WTC11 (cell line): ENCODE results near the gene IGFBP5. TPM values are rescaled to one million over a fixed set of nuclear protein-coding genes. Genes with fewer than 3 reads are reported as not detected.

Source experiments
- ATAC-seq: fragments of 200-7000 bp; cut with Tn5 transposase; 2 replicates; pipeline ENCODE4 v1.10.0; 2021; ENCODE audit warnings: mild to moderate bottlenecking, moderate library complexity
- CTCF ChIA-PET: fragments of 300-600 bp; sonication (Branson Sonifier 250); formaldehyde crosslinking; loops from one replicate; lab custom pipeline; 2021; ENCODE audit warnings: antibody characterized with exemption; lab: Charles Lee
- POLR2A ChIA-PET: fragments of 350-600 bp; sonication (Branson Sonifier 250); formaldehyde crosslinking; loops from one replicate; lab custom pipeline; 2021; ENCODE audit warnings: antibody characterized with exemption; lab: Charles Lee
- DNase-seq: peaks from one replicate; pipeline ENCODE4 v3.0.0; 2021; ENCODE audit warnings: low spot score
- H3K27ac Mint-ChIP-seq: 2 replicates; pipeline ENCODE4 v1.8.0; 2021; ENCODE audit warnings: mixed read lengths
- H3K27me3 Mint-ChIP-seq: 2 replicates; pipeline ENCODE4 v1.8.0; 2021; ENCODE audit warnings: low read depth, mild to moderate bottlenecking, moderate library complexity, mixed read lengths
- H3K36me3 Mint-ChIP-seq: 2 replicates; pipeline ENCODE4 v1.8.0; 2021; ENCODE audit warnings: mixed read lengths
- H3K4me1 Mint-ChIP-seq: 2 replicates; pipeline ENCODE4 v1.8.0; 2022; ENCODE audit warnings: mixed read lengths
- H3K4me3 Mint-ChIP-seq: 2 replicates; pipeline ENCODE4 v1.8.0; 2021; ENCODE audit warnings: mild to moderate bottlenecking, moderate library complexity, mixed read lengths
- H3K9me3 Mint-ChIP-seq: 2 replicates; pipeline ENCODE4 v1.8.0; 2021; ENCODE audit warnings: mixed read lengths
- ESRRA ChIP-seq: sonication (generic); formaldehyde crosslinking; IDR thresholded peaks from 2 replicates; pipeline ENCODE4 v1.8.1; 2022; ENCODE audit warnings: mild to moderate bottlenecking, missing genetic modification reagents, borderline replicate concordance
- FOXK1 ChIP-seq: sonication (generic); formaldehyde crosslinking; IDR thresholded peaks from 2 replicates; pipeline ENCODE4 v1.8.0; 2022; ENCODE audit warnings: mild to moderate bottlenecking, moderate library complexity, missing genetic modification reagents
- IRF2 ChIP-seq: sonication (generic); formaldehyde crosslinking; IDR thresholded peaks from 2 replicates; pipeline ENCODE4 v1.8.0; 2022; ENCODE audit warnings: low read depth, missing genetic modification reagents, borderline replicate concordance
- NFE2L1 ChIP-seq: sonication (generic); formaldehyde crosslinking; IDR thresholded peaks from 2 replicates; pipeline ENCODE4 v1.8.1; 2023; ENCODE audit warnings: missing genetic modification reagents
- total RNA-seq: library from RNA; stranded (reverse); gene quantifications from 3 replicates; pipeline ENCODE4 v1.2.3, GENCODE V29; 2021
- TF ChIP-seq, protein P1 (sequence below): sonication (generic); formaldehyde crosslinking; IDR thresholded peaks from 2 replicates; pipeline ENCODE4 v1.8.0; 2023; ENCODE audit warnings: missing genetic modification reagents, mild to moderate bottlenecking, borderline replicate concordance
- TF ChIP-seq, protein P2 (sequence below): sonication (generic); formaldehyde crosslinking; IDR thresholded peaks from 2 replicates; pipeline ENCODE4 v1.8.0; 2022; ENCODE audit warnings: missing genetic modification reagents
- TF ChIP-seq, protein P3 (sequence below): sonication (generic); formaldehyde crosslinking; IDR thresholded peaks from 2 replicates; pipeline ENCODE4 v1.8.1; 2022; ENCODE audit warnings: mild to moderate bottlenecking, moderate library complexity, missing genetic modification reagents
- TF ChIP-seq, protein P4 (sequence below): fragments of 250-450 bp; sonication (Bioruptor Pico); IDR thresholded peaks from 2 replicates; pipeline ENCODE4 v1.9.0; 2021; ENCODE audit warnings: mild to moderate bottlenecking
- TF ChIP-seq, protein P5 (sequence below): fragments of 250-450 bp; sonication (Bioruptor Pico); IDR thresholded peaks from 2 replicates; pipeline ENCODE4 v1.9.0; 2021; ENCODE audit warnings: mild to moderate bottlenecking
- TF ChIP-seq, protein P6 (sequence below): fragments of 250-450 bp; sonication (Bioruptor Pico); IDR thresholded peaks from 2 replicates; pipeline ENCODE4 v1.9.0; 2021; ENCODE audit warnings: mild to moderate bottlenecking, borderline replicate concordance

The IGFBP5 gene
- total RNA-seq, 1 experiment from 2014 or later, result 5.3 TPM

DNA sequence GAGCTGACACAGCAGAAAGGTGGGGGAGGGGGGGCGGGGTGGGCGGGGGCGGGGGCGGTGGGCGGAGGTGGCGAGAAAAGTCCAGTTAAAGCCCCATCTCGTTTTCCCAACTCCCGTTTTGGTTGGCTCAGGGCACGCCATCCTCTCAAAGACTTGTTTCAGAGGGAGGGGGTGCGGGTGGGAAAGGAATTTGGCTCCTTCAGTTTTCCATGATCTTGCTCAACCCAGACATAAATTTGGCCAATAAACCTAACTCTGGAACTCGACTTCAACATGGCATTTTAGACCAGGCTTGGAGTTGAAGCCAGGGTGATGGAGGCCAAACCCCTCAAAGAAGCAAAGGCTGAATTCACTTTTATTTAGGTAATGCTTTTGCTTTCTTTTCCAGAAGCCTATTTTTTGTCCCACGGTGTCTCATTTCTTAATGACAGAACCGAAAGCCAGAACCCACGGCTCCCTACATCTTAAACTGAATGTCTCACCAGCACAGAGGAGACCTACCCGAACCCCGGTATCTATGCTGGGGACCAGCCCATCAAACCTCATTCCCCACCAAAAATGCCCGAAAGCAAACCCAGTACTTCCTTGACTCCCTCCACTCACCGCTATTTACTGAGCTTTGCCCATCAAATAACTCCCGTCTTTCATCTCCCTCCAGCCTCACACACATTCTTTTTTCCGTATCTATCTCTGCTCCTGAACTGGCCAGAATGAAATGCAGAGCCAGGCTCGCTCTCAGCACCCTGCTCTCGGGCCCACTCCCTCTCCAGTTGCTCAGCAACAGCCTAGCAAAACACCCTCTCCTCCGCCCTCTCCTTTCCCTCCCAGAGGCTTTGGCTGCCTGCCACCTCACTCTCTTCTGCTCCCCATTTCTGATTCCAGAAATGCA, 4.3 kb downstream of the IGFBP5 start (continued):
- TF ChIP-seq, protein P1, sequence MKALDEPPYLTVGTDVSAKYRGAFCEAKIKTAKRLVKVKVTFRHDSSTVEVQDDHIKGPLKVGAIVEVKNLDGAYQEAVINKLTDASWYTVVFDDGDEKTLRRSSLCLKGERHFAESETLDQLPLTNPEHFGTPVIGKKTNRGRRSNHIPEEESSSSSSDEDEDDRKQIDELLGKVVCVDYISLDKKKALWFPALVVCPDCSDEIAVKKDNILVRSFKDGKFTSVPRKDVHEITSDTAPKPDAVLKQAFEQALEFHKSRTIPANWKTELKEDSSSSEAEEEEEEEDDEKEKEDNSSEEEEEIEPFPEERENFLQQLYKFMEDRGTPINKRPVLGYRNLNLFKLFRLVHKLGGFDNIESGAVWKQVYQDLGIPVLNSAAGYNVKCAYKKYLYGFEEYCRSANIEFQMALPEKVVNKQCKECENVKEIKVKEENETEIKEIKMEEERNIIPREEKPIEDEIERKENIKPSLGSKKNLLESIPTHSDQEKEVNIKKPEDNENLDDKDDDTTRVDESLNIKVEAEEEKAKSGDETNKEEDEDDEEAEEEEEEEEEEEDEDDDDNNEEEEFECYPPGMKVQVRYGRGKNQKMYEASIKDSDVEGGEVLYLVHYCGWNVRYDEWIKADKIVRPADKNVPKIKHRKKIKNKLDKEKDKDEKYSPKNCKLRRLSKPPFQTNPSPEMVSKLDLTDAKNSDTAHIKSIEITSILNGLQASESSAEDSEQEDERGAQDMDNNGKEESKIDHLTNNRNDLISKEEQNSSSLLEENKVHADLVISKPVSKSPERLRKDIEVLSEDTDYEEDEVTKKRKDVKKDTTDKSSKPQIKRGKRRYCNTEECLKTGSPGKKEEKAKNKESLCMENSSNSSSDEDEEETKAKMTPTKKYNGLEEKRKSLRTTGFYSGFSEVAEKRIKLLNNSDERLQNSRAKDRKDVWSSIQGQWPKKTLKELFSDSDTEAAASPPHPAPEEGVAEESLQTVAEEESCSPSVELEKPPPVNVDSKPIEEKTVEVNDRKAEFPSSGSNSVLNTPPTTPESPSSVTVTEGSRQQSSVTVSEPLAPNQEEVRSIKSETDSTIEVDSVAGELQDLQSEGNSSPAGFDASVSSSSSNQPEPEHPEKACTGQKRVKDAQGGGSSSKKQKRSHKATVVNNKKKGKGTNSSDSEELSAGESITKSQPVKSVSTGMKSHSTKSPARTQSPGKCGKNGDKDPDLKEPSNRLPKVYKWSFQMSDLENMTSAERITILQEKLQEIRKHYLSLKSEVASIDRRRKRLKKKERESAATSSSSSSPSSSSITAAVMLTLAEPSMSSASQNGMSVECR, result no peak
- TF ChIP-seq, protein P2, sequence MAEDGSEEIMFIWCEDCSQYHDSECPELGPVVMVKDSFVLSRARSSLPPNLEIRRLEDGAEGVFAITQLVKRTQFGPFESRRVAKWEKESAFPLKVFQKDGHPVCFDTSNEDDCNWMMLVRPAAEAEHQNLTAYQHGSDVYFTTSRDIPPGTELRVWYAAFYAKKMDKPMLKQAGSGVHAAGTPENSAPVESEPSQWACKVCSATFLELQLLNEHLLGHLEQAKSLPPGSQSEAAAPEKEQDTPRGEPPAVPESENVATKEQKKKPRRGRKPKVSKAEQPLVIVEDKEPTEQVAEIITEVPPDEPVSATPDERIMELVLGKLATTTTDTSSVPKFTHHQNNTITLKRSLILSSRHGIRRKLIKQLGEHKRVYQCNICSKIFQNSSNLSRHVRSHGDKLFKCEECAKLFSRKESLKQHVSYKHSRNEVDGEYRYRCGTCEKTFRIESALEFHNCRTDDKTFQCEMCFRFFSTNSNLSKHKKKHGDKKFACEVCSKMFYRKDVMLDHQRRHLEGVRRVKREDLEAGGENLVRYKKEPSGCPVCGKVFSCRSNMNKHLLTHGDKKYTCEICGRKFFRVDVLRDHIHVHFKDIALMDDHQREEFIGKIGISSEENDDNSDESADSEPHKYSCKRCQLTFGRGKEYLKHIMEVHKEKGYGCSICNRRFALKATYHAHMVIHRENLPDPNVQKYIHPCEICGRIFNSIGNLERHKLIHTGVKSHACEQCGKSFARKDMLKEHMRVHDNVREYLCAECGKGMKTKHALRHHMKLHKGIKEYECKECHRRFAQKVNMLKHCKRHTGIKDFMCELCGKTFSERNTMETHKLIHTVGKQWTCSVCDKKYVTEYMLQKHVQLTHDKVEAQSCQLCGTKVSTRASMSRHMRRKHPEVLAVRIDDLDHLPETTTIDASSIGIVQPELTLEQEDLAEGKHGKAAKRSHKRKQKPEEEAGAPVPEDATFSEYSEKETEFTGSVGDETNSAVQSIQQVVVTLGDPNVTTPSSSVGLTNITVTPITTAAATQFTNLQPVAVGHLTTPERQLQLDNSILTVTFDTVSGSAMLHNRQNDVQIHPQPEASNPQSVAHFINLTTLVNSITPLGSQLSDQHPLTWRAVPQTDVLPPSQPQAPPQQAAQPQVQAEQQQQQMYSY (CRISPR knock-in tag), result no peak
- TF ChIP-seq, protein P3, sequence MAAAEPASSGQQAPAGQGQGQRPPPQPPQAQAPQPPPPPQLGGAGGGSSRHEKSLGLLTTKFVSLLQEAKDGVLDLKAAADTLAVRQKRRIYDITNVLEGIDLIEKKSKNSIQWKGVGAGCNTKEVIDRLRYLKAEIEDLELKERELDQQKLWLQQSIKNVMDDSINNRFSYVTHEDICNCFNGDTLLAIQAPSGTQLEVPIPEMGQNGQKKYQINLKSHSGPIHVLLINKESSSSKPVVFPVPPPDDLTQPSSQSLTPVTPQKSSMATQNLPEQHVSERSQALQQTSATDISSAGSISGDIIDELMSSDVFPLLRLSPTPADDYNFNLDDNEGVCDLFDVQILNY (CRISPR knock-in tag), result no peak

DNA sequence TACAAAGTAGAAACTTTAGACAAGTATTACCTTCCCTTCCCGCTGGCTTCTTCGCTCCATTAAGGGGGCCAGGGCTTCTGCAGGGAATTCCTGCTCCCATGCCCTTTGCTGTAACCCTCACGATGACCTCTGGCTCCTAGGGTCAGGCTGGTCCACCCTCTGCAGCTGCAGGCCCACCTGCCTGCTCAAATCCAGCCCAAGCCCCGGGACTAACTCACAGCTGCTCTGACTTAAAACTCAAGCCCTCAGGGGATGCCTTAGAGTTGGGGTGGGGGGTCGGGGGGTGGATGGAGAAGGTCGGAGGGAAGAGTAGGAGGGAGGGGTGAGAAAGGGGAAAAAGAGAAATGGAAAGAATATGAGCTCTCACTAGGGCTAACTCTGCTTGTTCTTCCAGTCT, 4.9 kb downstream of the IGFBP5 start:
- ATAC-seq, result no peak
- H3K4me1 Mint-ChIP-seq, result peaks cover 37% of the 10 kb centered on the region
- no peak for DNase-seq
- no peaks in the 10 kb centered on the region for H3K9me3 Mint-ChIP-seq
- no peak overlapping the region for H3K27ac Mint-ChIP-seq
- H3K27me3 Mint-ChIP-seq, result peaks cover 39% of the 10 kb centered on the region
- ChIA-PET CTCF (interaction anchor here (0.6 to 2.0 kb wide), 5 partner anchors 164 to 1066 kb away, joined by 3 to 8 read pairs (median 3); no protein-coding TSS in a partner anchor), POLR2A (no interaction called here)
- peak overlapping the region; percentile 40 for H3K4me3 Mint-ChIP-seq
- no peaks in the 10 kb centered on the region for H3K36me3 Mint-ChIP-seq
- TF ChIP-seq, protein P4, sequence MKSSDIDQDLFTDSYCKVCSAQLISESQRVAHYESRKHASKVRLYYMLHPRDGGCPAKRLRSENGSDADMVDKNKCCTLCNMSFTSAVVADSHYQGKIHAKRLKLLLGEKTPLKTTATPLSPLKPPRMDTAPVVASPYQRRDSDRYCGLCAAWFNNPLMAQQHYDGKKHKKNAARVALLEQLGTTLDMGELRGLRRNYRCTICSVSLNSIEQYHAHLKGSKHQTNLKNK (CRISPR knock-in tag), result no peak
- TF ChIP-seq ESRRA (CRISPR knock-in tag), result no peak
- TF ChIP-seq, protein P5, sequence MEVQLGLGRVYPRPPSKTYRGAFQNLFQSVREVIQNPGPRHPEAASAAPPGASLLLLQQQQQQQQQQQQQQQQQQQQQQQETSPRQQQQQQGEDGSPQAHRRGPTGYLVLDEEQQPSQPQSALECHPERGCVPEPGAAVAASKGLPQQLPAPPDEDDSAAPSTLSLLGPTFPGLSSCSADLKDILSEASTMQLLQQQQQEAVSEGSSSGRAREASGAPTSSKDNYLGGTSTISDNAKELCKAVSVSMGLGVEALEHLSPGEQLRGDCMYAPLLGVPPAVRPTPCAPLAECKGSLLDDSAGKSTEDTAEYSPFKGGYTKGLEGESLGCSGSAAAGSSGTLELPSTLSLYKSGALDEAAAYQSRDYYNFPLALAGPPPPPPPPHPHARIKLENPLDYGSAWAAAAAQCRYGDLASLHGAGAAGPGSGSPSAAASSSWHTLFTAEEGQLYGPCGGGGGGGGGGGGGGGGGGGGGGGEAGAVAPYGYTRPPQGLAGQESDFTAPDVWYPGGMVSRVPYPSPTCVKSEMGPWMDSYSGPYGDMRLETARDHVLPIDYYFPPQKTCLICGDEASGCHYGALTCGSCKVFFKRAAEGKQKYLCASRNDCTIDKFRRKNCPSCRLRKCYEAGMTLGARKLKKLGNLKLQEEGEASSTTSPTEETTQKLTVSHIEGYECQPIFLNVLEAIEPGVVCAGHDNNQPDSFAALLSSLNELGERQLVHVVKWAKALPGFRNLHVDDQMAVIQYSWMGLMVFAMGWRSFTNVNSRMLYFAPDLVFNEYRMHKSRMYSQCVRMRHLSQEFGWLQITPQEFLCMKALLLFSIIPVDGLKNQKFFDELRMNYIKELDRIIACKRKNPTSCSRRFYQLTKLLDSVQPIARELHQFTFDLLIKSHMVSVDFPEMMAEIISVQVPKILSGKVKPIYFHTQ (CRISPR knock-in tag), result no peak
- TF ChIP-seq, protein P2 (CRISPR knock-in tag), result no peak
- TF ChIP-seq, protein P3 (CRISPR knock-in tag), result no peak
- TF ChIP-seq, protein P6, sequence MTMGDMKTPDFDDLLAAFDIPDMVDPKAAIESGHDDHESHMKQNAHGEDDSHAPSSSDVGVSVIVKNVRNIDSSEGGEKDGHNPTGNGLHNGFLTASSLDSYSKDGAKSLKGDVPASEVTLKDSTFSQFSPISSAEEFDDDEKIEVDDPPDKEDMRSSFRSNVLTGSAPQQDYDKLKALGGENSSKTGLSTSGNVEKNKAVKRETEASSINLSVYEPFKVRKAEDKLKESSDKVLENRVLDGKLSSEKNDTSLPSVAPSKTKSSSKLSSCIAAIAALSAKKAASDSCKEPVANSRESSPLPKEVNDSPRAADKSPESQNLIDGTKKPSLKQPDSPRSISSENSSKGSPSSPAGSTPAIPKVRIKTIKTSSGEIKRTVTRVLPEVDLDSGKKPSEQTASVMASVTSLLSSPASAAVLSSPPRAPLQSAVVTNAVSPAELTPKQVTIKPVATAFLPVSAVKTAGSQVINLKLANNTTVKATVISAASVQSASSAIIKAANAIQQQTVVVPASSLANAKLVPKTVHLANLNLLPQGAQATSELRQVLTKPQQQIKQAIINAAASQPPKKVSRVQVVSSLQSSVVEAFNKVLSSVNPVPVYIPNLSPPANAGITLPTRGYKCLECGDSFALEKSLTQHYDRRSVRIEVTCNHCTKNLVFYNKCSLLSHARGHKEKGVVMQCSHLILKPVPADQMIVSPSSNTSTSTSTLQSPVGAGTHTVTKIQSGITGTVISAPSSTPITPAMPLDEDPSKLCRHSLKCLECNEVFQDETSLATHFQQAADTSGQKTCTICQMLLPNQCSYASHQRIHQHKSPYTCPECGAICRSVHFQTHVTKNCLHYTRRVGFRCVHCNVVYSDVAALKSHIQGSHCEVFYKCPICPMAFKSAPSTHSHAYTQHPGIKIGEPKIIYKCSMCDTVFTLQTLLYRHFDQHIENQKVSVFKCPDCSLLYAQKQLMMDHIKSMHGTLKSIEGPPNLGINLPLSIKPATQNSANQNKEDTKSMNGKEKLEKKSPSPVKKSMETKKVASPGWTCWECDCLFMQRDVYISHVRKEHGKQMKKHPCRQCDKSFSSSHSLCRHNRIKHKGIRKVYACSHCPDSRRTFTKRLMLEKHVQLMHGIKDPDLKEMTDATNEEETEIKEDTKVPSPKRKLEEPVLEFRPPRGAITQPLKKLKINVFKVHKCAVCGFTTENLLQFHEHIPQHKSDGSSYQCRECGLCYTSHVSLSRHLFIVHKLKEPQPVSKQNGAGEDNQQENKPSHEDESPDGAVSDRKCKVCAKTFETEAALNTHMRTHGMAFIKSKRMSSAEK, result no peak
- no peak for TF ChIP-seq NFE2L1 (CRISPR knock-in tag)
- TF ChIP-seq FOXK1 (CRISPR knock-in tag), result no peak
- no peak for TF ChIP-seq IRF2 (CRISPR knock-in tag)
